Measurements from ENCODE around the gene PLEKHB1.
"Not testable (repeated sequence)": the region's sequence is repeated elsewhere in the genome, so short reads cannot be mapped to it uniquely, and the experiment has no call there.

The PLEKHB1 gene

GRCh38 chr11:73648571-73649046 lies 2.2 kb downstream of the PLEKHB1 start:
- no peak for DNase-seq

GRCh38 chr11:73649206-73649605 lies 2.8 kb downstream of the PLEKHB1 start:
- no peak for DNase-seq

- DNase-seq = no peak
Observed at GRCh38 chr11:73650400-73650799, 4.0 kb downstream of the PLEKHB1 start.

- no peak for DNase-seq
Observed at GRCh38 chr11:73651252-73651651, 4.9 kb downstream of the PLEKHB1 start.

- no peak for DNase-seq
Observed at GRCh38 chr11:73651661-73652045, 5.3 kb downstream of the PLEKHB1 start.

- no peak for DNase-seq
Observed at GRCh38 chr11:73652046-73652730, 5.8 kb downstream of the PLEKHB1 start.

GRCh38 chr11:73652856-73653559 lies 6.6 kb downstream of the PLEKHB1 start:
- DNase-seq = no peak

GRCh38 chr11:73653996-73654395 lies 7.6 kb downstream of the PLEKHB1 start:
- DNase-seq = no peak

- no peak for DNase-seq
Observed at GRCh38 chr11:73654482-73655021, 8.2 kb downstream of the PLEKHB1 start.

GRCh38 chr11:73655686-73656085 lies 9.3 kb downstream of the PLEKHB1 start:
- no peak for DNase-seq

- DNase-seq = no peak
Observed at GRCh38 chr11:73656985-73657384, 10.6 kb downstream of the PLEKHB1 start.

GRCh38 chr11:73659961-73660360 lies 13.6 kb downstream of the PLEKHB1 start:
- DNase-seq = no peak

- no peak for DNase-seq
Observed at GRCh38 chr11:73660497-73661034, 14.2 kb downstream of the PLEKHB1 start.

GRCh38 chr11:73661035-73661628 lies 14.8 kb downstream of the PLEKHB1 start:
- peak; percentile 91 to 95 (median 94) for DNase-seq

- DNase-seq = no peak
Observed at GRCh38 chr11:73662445-73663157, 16.2 kb downstream of the PLEKHB1 start.

GRCh38 chr11:73663604-73664495 lies 17.5 kb downstream of the PLEKHB1 start:
- DNase-seq = peak in 1 of 3 donors; percentile 22

GRCh38 chr11:73664877-73665276 lies 18.5 kb downstream of the PLEKHB1 start:
- DNase-seq = no peak

- DNase-seq = no peak
Observed at GRCh38 chr11:73667891-73668290, 21.5 kb downstream of the PLEKHB1 start.

- DNase-seq = no peak
Observed at GRCh38 chr11:73670808-73671207, 24.4 kb downstream of the PLEKHB1 start.

GRCh38 chr11:73671701-73672100 lies 25.3 kb downstream of the PLEKHB1 start:
- DNase-seq = no peak

GRCh38 chr11:73676552-73676951 lies 30.2 kb downstream of the PLEKHB1 start:
- not testable (repeated sequence) for DNase-seq

- DNase-seq = no peak
Observed at GRCh38 chr11:73680687-73681086, 34.3 kb downstream of the PLEKHB1 start.

Data from suppressor macrophage treated with lipopolysaccharide for 1 hour (primary cell).